Left lobe of liver (tissue), 2 donors: ENCODE data around the gene PSG11. TPM values are rescaled to one million over a fixed set of nuclear protein-coding genes. Genes with fewer than 3 reads are reported as not detected.
"Not testable (repeated sequence)": the region's sequence is repeated elsewhere in the genome, so short reads cannot be mapped to it uniquely, and the experiment has no call there.

Experiments
- ATAC-seq: fragments of 200-7000 bp; cut with Tn5 transposase; one replicate; pipeline ENCODE4 v1.9.1; 2020; ENCODE audit warnings: mild to moderate bottlenecking, moderate library complexity
- DNase-seq: peaks from one replicate; pipeline ENCODE4 v3.0.0-alpha.2; 2020; ENCODE audit warnings: low spot score
- total RNA-seq: library from RNA; stranded (reverse); gene quantifications from one replicate; pipeline ENCODE4 v1.2.1, GENCODE V29; 2021
- donor health status: DM: no; HTN: no; CAD: no; lungs with moderate emphysema.
- donor health status: DM: no; HTN: yes; CAD: no.

The PSG11 gene
- total RNA-seq, 1 donor from 2014 or later: not detected

DNA sequence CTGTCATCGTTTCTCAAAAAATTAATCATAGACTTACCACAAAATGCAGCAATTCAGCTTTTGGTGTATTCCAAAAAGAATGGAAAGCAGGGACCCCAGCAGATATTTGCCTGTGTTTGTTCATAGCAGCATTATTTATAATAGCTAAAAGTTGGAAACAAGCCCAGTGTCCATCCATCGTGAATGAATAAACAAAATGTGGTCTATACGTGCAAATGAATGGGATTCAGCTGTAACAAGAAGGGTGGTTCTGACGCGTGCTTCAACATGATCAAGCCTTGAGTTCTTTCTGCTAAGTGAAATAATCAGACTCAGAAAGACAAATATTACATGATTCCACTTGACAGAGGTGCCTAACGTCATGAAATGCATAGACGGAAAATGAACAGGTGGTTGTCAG lies 36.4 kb downstream of the PSG11 start:
- no peak for DNase-seq

DNA sequence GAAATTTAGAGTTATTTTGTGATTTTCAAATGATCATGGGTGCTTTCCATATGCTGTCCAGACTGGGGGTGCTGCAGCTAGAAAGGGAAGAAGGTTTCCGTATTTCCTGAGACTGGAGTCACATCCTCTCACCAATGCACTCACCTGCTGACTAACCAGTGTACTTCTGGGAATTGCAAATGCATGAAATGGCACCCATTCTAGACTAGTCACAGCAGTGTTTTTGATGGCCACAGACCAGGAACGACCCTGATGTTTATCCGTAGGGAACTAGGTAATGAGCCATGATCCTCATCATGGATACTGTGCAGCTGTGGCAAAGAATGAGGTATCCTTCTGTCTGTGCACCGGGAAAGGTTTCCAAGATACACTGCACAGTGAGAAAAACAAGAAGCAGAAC lies 37.1 kb downstream of the PSG11 start:
- DNase-seq, ATAC-seq: not testable (repeated sequence)

More for the DNA sequence above, 36.4 kb downstream of the PSG11 start:
- no peak for ATAC-seq

GRCh38 chr19:42988206-42988605 lies 38.1 kb downstream of the PSG11 start:
- not testable (repeated sequence) for ATAC-seq, DNase-seq

- no peak for DNase-seq
- no peak for ATAC-seq
Measured at GRCh38 chr19:42985588-42985987, 40.7 kb downstream of the PSG11 start.

GRCh38 chr19:42982111-42982510 lies 44.2 kb downstream of the PSG11 start:
- not testable (repeated sequence) for DNase-seq, ATAC-seq

- DNase-seq, ATAC-seq: not testable (repeated sequence)
Measured at GRCh38 chr19:42971451-42971850, 54.8 kb downstream of the PSG11 start.

GRCh38 chr19:42965176-42965575 lies 61.1 kb downstream of the PSG11 start:
- no peak for ATAC-seq

GRCh38 chr19:42961119-42961518 lies 65.2 kb downstream of the PSG11 start:
- DNase-seq: no peak
- no peak for ATAC-seq

More at GRCh38 chr19:42965176-42965575, 61.1 kb downstream of the PSG11 start:
- no peak for DNase-seq

Other genes with a start within 250 kb of the PSG11 start
- not detected for gene PSG1, start 146.8 kb downstream of the PSG11 start, total RNA-seq
- not detected for gene PSG6, start 108.6 kb downstream of the PSG11 start, total RNA-seq
- not detected for gene PSG7, start 89.3 kb downstream of the PSG11 start, total RNA-seq
- gene PSG2, start 56.2 kb upstream of the PSG11 start, total RNA-seq: not detected
- not detected for gene PSG5, start 160.1 kb upstream of the PSG11 start, total RNA-seq
- gene PSG4, start 179.2 kb upstream of the PSG11 start, total RNA-seq: not detected
- gene PSG9, start 243.1 kb upstream of the PSG11 start, total RNA-seq: not detected